ENCODE measurements around the gene ZNF362. TPM values are rescaled to one million over a fixed set of nuclear protein-coding genes. Genes with fewer than 3 reads are reported as not detected.

Gene ZNF362
- total RNA-seq = 10 to 100 TPM in 3 of 4 donors, 1 to 10 TPM in 1; 8.2 to 16.6 (median 11.1) TPM

- no peak for TF ChIP-seq CTCF (IDR thresholded peaks at IDR 0.05; ENCODE audit: low read depth)
These were observed at the start of gene ZNF362 for GRCh38 chr1:33256471-33257206. ZNF362 (plus strand) TSS chr1:33256492; CDS start chr1:33270575, 14,083 bp downstream.

GRCh38 chr1:33211972-33212371 is 44.3 kb upstream of the ZNF362 start:
- no peak for TF ChIP-seq CTCF (IDR thresholded peaks at IDR 0.05; ENCODE audit: low read depth)

GRCh38 chr1:33219886-33220661 is 36.2 kb upstream of the ZNF362 start:
- no peak for TF ChIP-seq CTCF (IDR thresholded peaks at IDR 0.05; ENCODE audit: low read depth)

- no peak for TF ChIP-seq CTCF (IDR thresholded peaks at IDR 0.05; ENCODE audit: low read depth)
These were observed 35.5 kb upstream of the ZNF362 start for GRCh38 chr1:33220676-33221384.

GRCh38 chr1:33221385-33221758 is 34.9 kb upstream of the ZNF362 start:
- TF ChIP-seq CTCF (IDR thresholded peaks at IDR 0.05; ENCODE audit: low read depth) = no peak

GRCh38 chr1:33222381-33222780 is 33.9 kb upstream of the ZNF362 start:
- no peak for TF ChIP-seq CTCF (IDR thresholded peaks at IDR 0.05; ENCODE audit: low read depth)

Data from subcutaneous adipose tissue (tissue), 4 donors.